Breast epithelium (tissue), 4 donors: Measurements from ENCODE around the gene UTP18. TPM values are rescaled to one million over a fixed set of nuclear protein-coding genes. Genes with fewer than 3 reads are reported as not detected.
A peak's percentile ranks its signal among the peaks of the same experiment; 100 is the strongest.
"Not testable (repeated sequence)": the region's sequence is repeated elsewhere in the genome, so short reads cannot be mapped to it uniquely, and the experiment has no call there.

ENCODE experiments used
- DNase-seq, 2 donors: peaks; one replicate each; pipeline ENCODE4 v3.0.0-alpha.2; 2019; ENCODE audit warnings: low spot score in 2 of 2
- H3K27ac ChIP-seq, 2 donors: fragments of 200-600 bp; sonication (generic) in 1 of 2; one replicate each; pipeline ENCODE4 v1.5.1; 2016 to 2019; ENCODE audit warnings: mild to moderate bottlenecking in 1 of 2
- H3K27me3 ChIP-seq, 2 donors: fragments of 200-600 bp; sonication (generic) in 1 of 2; one replicate each; pipeline versions ENCODE4 v1.5.1 to v1.6.0; 2017 to 2019; ENCODE audit warnings: control low read depth in 1 of 2, mild to moderate bottlenecking in 1 of 2
- H3K36me3 ChIP-seq: fragments of 200-600 bp; one replicate; pipeline ENCODE4 v1.5.1; 2019
- H3K4me1 ChIP-seq, 2 donors: fragments of 200-600 bp; sonication (generic); one replicate each; pipeline ENCODE4 v1.5.1; 2016 to 2019; ENCODE audit warnings: control low read depth in 1 of 2
- H3K4me3 ChIP-seq, 3 donors: fragments of 200-600 bp; sonication (generic); 1 replicate in 2 of 3; 2 replicates in 1 of 3; pipeline ENCODE4 v1.5.1; 2016 to 2019; ENCODE audit warnings: mild to moderate bottlenecking in 3 of 3, moderate library complexity in 2 of 3
- H3K9me3 ChIP-seq, 2 donors: fragments of 200-600 bp; sonication (generic) in 1 of 2; one replicate each; pipeline ENCODE4 v1.5.1; 2016 to 2019; ENCODE audit warnings: control low read depth in 1 of 2
- POLR2A ChIP-seq: fragments of 450-650 bp; IDR thresholded peaks from one replicate; pipeline ENCODE4 v1.6.1; 2016; ENCODE audit warnings: antibody characterized with exemption, mild to moderate bottlenecking, moderate library complexity
- POLR2AphosphoS5 ChIP-seq, 3 donors: sonication (generic); formaldehyde crosslinking; IDR thresholded peaks; one replicate each; pipeline ENCODE4 v1.6.1; 2017; ENCODE audit warnings: antibody characterized with exemption in 3 of 3
- intact Hi-C: fragments of 100-400 bp; cut with DNase I; formaldehyde crosslinking; loops from one replicate; pipeline ENCODE4 v1.15.1; 2023; ENCODE audit warnings: low total_unique reads
- total RNA-seq, 3 donors: library from RNA; depleted of rRNA; stranded (reverse); fragments of >200 nt; gene quantifications; one replicate each; pipeline ENCODE4 v1.1.0, GENCODE V29; 2016
- TF ChIP-seq, protein P1 (sequence below), 3 donors: fragments of 450-650 bp; IDR thresholded peaks; one replicate each; pipeline ENCODE4 v1.5.1; 2016 to 2017; ENCODE audit warnings: antibody characterized with exemption in 3 of 3, mild to moderate bottlenecking in 3 of 3, moderate library complexity in 3 of 3

The UTP18 gene
- total RNA-seq: 10 to 100 TPM; 30.6 to 47.2 (median 46.4) TPM

DNA sequence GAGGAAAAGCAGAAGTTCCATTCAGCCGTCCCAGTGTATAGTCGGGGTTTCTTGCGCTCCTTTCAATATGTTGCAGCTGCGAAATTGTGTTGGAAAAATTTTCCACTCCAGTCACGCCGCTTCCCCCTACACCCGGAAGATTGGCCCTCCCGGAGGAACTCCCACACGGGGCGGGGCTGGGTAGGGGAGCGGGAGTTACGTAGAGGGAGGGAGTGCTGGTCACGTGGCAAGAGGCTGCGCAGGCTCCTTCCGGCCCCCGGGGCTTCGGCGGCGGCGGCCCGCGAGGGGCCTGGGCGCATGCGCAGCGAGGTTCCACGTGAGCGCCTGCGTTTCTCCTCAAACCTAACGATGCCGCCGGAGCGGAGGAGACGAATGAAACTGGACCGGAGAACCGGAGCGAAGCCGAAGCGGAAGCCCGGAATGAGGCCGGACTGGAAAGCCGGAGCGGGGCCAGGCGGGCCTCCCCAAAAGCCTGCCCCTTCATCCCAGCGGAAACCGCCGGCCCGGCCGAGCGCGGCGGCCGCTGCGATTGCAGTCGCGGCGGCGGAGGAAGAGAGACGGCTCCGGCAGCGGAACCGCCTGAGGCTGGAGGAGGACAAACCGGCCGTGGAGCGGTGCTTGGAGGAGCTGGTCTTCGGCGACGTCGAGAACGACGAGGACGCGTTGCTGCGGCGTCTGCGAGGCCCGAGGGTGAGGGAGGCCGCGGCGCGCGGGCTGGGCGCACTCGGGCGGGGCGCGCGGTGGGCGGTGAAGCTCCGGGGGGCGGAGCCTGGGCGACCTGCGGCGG lies at the start of gene UTP18:
UTP18 (plus strand) TSS at position 310 of the 787 bp plus-strand sequence; CDS start at position 349, 39 bp downstream.
- Histone ChIP-seq H3K36me3 (no peaks in the 10 kb centered on the region), H3K4me3 (peak within 1 kb of the TSS; percentile 98 to 100 (median 98)), H3K4me1 (peaks cover 0 to 15% of the 10 kb centered on the region in 2 donors), H3K27ac (peak within 1 kb of the TSS; percentile 96 to 97), H3K9me3 (no peaks in the 10 kb centered on the region), H3K27me3 (no peaks in the 10 kb centered on the region)
- peak; percentile 95 for DNase-seq
- intact Hi-C loops: no loop called here
- TF ChIP-seq POLR2AphosphoS5 (IDR thresholded peaks at IDR 0.05): peak; percentile 25 to 95 (median 85)
- TF ChIP-seq POLR2A: peak; percentile 25
- TF ChIP-seq, protein P1, sequence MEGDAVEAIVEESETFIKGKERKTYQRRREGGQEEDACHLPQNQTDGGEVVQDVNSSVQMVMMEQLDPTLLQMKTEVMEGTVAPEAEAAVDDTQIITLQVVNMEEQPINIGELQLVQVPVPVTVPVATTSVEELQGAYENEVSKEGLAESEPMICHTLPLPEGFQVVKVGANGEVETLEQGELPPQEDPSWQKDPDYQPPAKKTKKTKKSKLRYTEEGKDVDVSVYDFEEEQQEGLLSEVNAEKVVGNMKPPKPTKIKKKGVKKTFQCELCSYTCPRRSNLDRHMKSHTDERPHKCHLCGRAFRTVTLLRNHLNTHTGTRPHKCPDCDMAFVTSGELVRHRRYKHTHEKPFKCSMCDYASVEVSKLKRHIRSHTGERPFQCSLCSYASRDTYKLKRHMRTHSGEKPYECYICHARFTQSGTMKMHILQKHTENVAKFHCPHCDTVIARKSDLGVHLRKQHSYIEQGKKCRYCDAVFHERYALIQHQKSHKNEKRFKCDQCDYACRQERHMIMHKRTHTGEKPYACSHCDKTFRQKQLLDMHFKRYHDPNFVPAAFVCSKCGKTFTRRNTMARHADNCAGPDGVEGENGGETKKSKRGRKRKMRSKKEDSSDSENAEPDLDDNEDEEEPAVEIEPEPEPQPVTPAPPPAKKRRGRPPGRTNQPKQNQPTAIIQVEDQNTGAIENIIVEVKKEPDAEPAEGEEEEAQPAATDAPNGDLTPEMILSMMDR (IDR thresholded peaks at IDR 0.05): no peak

- no peak overlapping the region for H3K4me3 ChIP-seq
- H3K27me3 ChIP-seq: no peaks in the 10 kb centered on the region
- no peak overlapping the region for H3K27ac ChIP-seq
- TF ChIP-seq, protein P1 (IDR thresholded peaks at IDR 0.05): no peak
- TF ChIP-seq POLR2A: no peak
- TF ChIP-seq POLR2AphosphoS5 (IDR thresholded peaks at IDR 0.05): no peak
- H3K36me3 ChIP-seq: peaks cover 7% of the 10 kb centered on the region
- H3K4me1 ChIP-seq: no peaks in the 10 kb centered on the region
- intact Hi-C loops: no loop called here
- DNase-seq: no peak
- H3K9me3 ChIP-seq: no peaks in the 10 kb centered on the region
Measured at GRCh38 chr17:51214920-51215319, 45.4 kb upstream of the UTP18 start.

DNA sequence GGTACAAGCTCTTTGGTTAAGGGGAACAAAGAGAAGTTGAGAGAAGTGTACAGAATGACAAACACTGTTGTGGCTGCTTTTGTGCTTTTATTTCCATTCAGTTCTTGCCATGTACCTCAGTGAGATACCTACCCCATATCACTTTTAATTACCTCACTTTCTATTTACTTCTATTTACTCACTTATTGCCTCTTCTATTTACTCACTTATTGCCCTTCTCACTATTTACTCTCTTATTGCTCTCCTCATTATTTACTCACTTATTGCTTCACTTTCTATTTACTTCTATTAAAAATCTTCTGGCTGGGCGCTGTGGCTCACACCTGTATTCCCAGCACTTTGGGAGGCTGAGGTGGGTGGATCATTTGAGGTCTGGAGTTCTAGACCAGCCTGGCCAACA lies 42.4 kb upstream of the UTP18 start:
- peaks cover 7% of the 10 kb centered on the region for H3K36me3 ChIP-seq

DNA sequence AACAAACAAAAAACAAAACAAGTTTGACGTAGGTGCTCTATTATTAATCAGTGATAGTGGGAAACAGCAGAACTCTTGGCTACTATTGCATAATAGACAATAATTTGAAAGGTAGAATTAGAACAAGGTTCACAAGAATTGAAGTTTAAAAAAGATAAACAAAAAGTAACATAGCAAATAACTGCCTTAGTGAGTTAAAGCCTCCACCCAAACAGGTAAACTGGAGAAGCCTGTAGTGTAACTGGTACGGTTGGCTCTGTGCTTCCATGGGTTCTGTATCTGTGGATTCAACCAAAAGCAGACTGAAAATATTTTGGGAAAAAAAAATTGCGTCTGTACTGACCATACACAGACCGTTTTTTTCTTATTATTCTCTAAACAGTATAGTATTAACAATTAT lies 39.0 kb upstream of the UTP18 start:
- intact Hi-C loops: no loop called here
- H3K4me3 ChIP-seq: no peak overlapping the region
- TF ChIP-seq, protein P1 (IDR thresholded peaks at IDR 0.05): no peak
- no peak for TF ChIP-seq POLR2AphosphoS5 (IDR thresholded peaks at IDR 0.05)
- TF ChIP-seq POLR2A: no peak
- H3K36me3 ChIP-seq: no peaks in the 10 kb centered on the region
- no peak for DNase-seq
- H3K4me1 ChIP-seq: no peaks in the 10 kb centered on the region
- no peak overlapping the region for H3K27ac ChIP-seq
- H3K27me3 ChIP-seq: no peaks in the 10 kb centered on the region
- H3K9me3 ChIP-seq: no peaks in the 10 kb centered on the region

More for the DNA sequence above, 42.4 kb upstream of the UTP18 start:
- Histone ChIP-seq H3K27ac (no peak overlapping the region), H3K27me3 (no peaks in the 10 kb centered on the region), H3K4me3 (no peak overlapping the region), H3K4me1 (no peaks in the 10 kb centered on the region), H3K9me3 (no peaks in the 10 kb centered on the region)
- DNase-seq: no peak
- intact Hi-C loops: no loop called here
- TF ChIP-seq, protein P1 (IDR thresholded peaks at IDR 0.05): no peak
- no peak for TF ChIP-seq POLR2AphosphoS5 (IDR thresholded peaks at IDR 0.05)
- TF ChIP-seq POLR2A: no peak

DNA sequence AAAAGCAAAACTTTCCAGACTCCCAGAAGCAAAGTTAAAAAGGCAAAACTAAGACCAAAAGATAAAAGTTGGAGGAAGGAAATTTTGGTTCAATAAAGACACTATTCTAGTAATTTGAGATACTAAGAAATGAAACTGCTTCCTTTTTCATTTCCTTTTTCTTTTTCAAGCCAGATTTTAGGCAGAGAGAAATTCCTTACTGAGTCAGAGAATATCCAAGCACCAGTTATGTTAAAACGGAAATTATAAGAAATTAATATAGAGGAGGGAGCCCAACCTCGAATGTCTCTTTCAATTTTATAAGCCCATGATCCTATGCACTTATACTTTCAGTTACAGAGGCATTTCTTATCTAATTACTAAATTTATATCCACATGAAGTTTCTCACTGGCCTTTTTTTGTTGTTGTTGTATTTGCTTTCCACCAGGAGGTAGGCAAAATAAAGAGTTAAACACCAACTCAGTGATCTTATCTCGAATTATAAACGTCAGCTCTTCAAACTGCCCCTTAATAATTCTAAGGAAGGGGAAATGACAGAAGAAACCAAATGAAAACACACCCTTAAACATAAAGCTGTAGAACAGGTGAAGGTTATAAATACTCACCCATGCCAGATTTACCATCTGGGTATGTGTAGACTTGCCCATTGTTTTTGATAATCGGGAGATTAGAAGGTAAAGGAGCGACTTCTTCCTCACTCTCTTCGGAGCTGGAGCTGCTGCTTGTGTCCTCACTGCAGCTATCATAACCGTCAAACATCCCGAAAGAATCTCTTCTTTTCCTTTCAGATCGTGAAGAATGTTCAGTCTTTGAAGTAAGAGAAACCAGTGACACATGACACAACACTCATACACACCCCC lies 35.7 kb upstream of the UTP18 start:
- no peaks in the 10 kb centered on the region for H3K36me3 ChIP-seq
- H3K27ac ChIP-seq: peak overlapping the region in 1 of 2 donors; percentile 25
- no peaks in the 10 kb centered on the region for H3K4me1 ChIP-seq
- no peaks in the 10 kb centered on the region for H3K27me3 ChIP-seq
- no peak for DNase-seq
- H3K4me3 ChIP-seq: no peak overlapping the region
- TF ChIP-seq POLR2AphosphoS5 (IDR thresholded peaks at IDR 0.05) (no peak), POLR2A (no peak)
- TF ChIP-seq, protein P1 (IDR thresholded peaks at IDR 0.05): no peak
- no peaks in the 10 kb centered on the region for H3K9me3 ChIP-seq
- intact Hi-C loops: no loop called here

DNA sequence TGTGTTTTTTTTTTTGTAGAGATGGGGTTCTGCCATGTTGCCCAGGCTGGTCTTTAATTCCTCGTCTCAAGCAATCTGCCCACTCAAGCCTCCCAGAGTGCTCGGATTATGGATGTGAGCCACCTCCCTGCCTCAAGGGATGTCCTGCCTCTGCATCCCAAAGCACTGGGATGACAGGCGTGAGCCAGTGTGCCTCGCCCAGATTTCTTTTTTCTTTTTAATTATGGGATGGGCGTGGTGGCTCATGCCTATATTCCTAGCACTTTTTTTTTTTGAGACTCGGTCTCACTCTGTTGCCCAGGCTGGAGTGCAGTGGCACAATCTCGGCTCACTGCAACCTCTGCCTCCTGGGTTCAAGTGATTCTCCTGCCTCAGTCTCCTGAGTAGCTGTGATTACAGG lies 34.8 kb upstream of the UTP18 start:
- H3K27me3 ChIP-seq, DNase-seq, H3K9me3 ChIP-seq, H3K4me1 ChIP-seq, H3K36me3 ChIP-seq, H3K4me3 ChIP-seq, H3K27ac ChIP-seq, intact Hi-C loops: not testable (repeated sequence)
